OCI-LY7 (cell line): ENCODE results near the gene GARRE1. TPM values are rescaled to one million over a fixed set of nuclear protein-coding genes. Genes with fewer than 3 reads are reported as not detected.

Source experiments
- BruUV-seq: library from RNA; stranded (reverse); fragments of 400-500 nt; replicated peaks from 2 replicates; lab custom pipeline; 2021; lab: Mats Ljungman, UMichigan
- CTCF ChIA-PET: fragments of 300-600 bp; sonication (Branson Sonifier 250); formaldehyde crosslinking; loops from one replicate; lab custom pipeline; 2022; ENCODE audit warnings: antibody characterized with exemption; ENCODE audit not compliant: unreplicated experiment; lab: Charles Lee
- POLR2A ChIA-PET: fragments of 300-600 bp; sonication (Branson Sonifier 250); formaldehyde crosslinking; loops from one replicate; lab custom pipeline; 2022; ENCODE audit warnings: antibody characterized with exemption; lab: Charles Lee
- DNase-seq: peaks from one replicate; pipeline ENCODE4 v3.0.0-alpha.2; 2015; ENCODE audit warnings: low spot score
- H2AFZ ChIP-seq: fragments of 200-600 bp; sonication (generic), shearing (Covaris generic); 2 replicates; pipeline ENCODE4 v1.6.1; 2014; ENCODE audit warnings: mild to moderate bottlenecking, antibody characterized with exemption, low read length, moderate library complexity
- H3K27ac ChIP-seq: fragments of 200-600 bp; sonication (generic); 2 replicates; pipeline ENCODE4 v1.5.1; 2014; ENCODE audit warnings: mixed run types, low read depth, mild to moderate bottlenecking, moderate library complexity, low read length, inconsistent platforms; ENCODE audit not compliant: poor library complexity, severe bottlenecking
- H3K36me3 ChIP-seq: fragments of 200-600 bp; sonication (generic); 2 replicates; pipeline ENCODE4 v1.6.1; 2014; ENCODE audit warnings: mild to moderate bottlenecking, antibody characterized with exemption, low read length, moderate library complexity, mixed read lengths; ENCODE audit not compliant: insufficient read depth
- H3K4me1 ChIP-seq: fragments of 200-600 bp; sonication (generic); 2 replicates; pipeline ENCODE4 v1.5.1; 2014; ENCODE audit warnings: mild to moderate bottlenecking, low read length; ENCODE audit not compliant: insufficient read depth, poor library complexity, severe bottlenecking
- H3K4me2 ChIP-seq: fragments of 200-600 bp; sonication (generic); 2 replicates; pipeline ENCODE4 v1.6.1; 2014; ENCODE audit warnings: mild to moderate bottlenecking, low read length
- H3K4me3 ChIP-seq: fragments of 200-600 bp; sonication (generic); 2 replicates; pipeline ENCODE4 v1.5.1; 2014; ENCODE audit warnings: mild to moderate bottlenecking, low read depth, low read length; ENCODE audit not compliant: poor library complexity, severe bottlenecking
- H3K79me2 ChIP-seq: fragments of 200-600 bp; sonication (generic); 2 replicates; pipeline ENCODE4 v1.6.1; 2016; ENCODE audit warnings: low read depth, mild to moderate bottlenecking, low read length, moderate library complexity, mixed read lengths; ENCODE audit not compliant: insufficient read depth
- H3K9me2 ChIP-seq: fragments of 200-600 bp; sonication (generic); 2 replicates; pipeline ENCODE4 v1.6.1; 2016; ENCODE audit warnings: mild to moderate bottlenecking, low read length, mixed read lengths; ENCODE audit not compliant: insufficient read depth
- H3K9me3 ChIP-seq: fragments of 200-600 bp; sonication (generic); 2 replicates; pipeline ENCODE4 v1.6.1; 2014; ENCODE audit warnings: mild to moderate bottlenecking, mixed run types, low read length, mixed read lengths
- H4K20me1 ChIP-seq: fragments of 200-600 bp; sonication (generic); 2 replicates; pipeline ENCODE4 v1.6.1; 2014; ENCODE audit warnings: mild to moderate bottlenecking, antibody characterized with exemption, low read length, moderate library complexity, mixed read lengths; ENCODE audit not compliant: insufficient read depth
- EZH2phosphoT487 ChIP-seq: fragments of 200-600 bp; sonication (generic); IDR thresholded peaks from 2 replicates; pipeline ENCODE4 v1.6.1; 2018; ENCODE audit warnings: low read depth, borderline replicate concordance, mild to moderate bottlenecking, mixed run types, antibody characterized with exemption, low read length, moderate library complexity, mixed read lengths
- intact Hi-C: fragments of 100-400 bp; cut with micrococcal nuclease; formaldehyde crosslinking; loops from one replicate; pipeline ENCODE4 v1.10.0; 2022; ENCODE audit not compliant: unreplicated experiment
- total RNA-seq, 2 experiments: library from RNA; depleted of rRNA in 1 of 2; stranded (reverse); fragments of >200 nt in 1 of 2; shearing (Covaris generic) in 1 of 2; gene quantifications; 2 replicates each; pipeline ENCODE4 v1.2.3, GENCODE V29; 2014 to 2022
- TF ChIP-seq, protein P1 (sequence below): fragments of 200-600 bp; sonication (generic); conservative IDR thresholded peaks from 2 replicates; pipeline ENCODE4 v1.5.1; 2014; ENCODE audit warnings: mild to moderate bottlenecking, antibody characterized with exemption, low read length, moderate library complexity, mixed read lengths

The GARRE1 gene
- total RNA-seq, 2 experiments from 2014 or later, result 15.4 to 18.8 TPM

DNA sequence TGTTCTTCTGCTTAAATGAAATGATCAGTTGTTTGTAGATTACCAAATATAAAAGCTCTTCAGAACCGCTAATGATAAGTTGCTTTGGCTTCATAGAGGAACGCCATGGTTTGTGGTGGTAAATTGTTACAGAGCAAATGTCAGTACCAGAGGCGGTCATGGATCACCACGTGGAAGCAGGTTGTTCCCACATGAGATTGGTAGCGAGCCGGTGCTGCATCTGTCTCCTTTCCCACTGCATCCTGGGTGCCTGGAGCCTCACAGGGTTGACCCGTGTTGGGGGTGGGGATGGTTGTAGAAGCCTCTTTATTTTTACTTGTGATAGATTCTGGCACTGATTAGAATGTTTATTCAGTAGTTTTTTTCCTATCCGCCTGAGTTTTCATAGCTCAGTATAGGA, 14.7 kb downstream of the GARRE1 start:
- Histone ChIP-seq H3K9me3 (no peaks in the 10 kb centered on the region), H3K4me2 (peak overlapping the region; percentile 98), H4K20me1 (no peaks in the 10 kb centered on the region), H3K36me3 (no peaks in the 10 kb centered on the region), H3K27ac (peak overlapping the region; percentile 94), H3K4me3 (no peak overlapping the region), H3K79me2 (peaks cover 48% of the 10 kb centered on the region), H2AFZ (no peak overlapping the region; the same call in 1 of the 2 replicates), H3K9me2 (no peaks in the 10 kb centered on the region), H3K4me1 (peaks cover 72% of the 10 kb centered on the region)
- intact Hi-C loops, result no loop called here
- POLR2A ChIA-PET, result interaction anchor here (0.7 to 3.2 kb wide), 8 partner anchors 8 to 96 kb away, joined by 3 to 16 read pairs (median 6); no protein-coding TSS in a partner anchor
- no peak for TF ChIP-seq EZH2phosphoT487
- TF ChIP-seq, protein P1, sequence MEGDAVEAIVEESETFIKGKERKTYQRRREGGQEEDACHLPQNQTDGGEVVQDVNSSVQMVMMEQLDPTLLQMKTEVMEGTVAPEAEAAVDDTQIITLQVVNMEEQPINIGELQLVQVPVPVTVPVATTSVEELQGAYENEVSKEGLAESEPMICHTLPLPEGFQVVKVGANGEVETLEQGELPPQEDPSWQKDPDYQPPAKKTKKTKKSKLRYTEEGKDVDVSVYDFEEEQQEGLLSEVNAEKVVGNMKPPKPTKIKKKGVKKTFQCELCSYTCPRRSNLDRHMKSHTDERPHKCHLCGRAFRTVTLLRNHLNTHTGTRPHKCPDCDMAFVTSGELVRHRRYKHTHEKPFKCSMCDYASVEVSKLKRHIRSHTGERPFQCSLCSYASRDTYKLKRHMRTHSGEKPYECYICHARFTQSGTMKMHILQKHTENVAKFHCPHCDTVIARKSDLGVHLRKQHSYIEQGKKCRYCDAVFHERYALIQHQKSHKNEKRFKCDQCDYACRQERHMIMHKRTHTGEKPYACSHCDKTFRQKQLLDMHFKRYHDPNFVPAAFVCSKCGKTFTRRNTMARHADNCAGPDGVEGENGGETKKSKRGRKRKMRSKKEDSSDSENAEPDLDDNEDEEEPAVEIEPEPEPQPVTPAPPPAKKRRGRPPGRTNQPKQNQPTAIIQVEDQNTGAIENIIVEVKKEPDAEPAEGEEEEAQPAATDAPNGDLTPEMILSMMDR, result no peak
- no TSS peak for BruUV-seq
- CTCF ChIA-PET, result interaction anchor here (2.2 kb wide), 1 partner anchor 8 kb away, joined by 11 read pairs; no protein-coding TSS in a partner anchor
- no peak for DNase-seq

DNA sequence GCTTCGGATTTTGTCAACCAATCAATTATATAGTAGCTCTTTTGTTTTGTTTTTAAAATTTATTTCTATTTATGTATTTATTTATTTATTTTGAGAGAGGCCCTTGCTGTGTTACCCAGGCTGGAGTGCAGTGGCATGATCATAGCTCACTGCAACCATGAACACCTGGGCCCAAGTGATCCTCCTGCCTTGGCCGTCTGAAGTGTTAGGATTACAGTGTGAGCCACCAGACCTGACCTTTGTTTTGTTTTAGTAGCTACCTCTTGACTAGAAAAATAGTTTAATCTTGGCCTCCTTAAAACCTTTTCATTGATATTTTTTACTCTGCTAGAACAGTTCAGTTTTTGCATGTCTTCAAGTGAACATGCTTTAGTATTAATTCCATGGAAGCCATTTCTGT, 15.1 kb downstream of the GARRE1 start:
- peak overlapping the region; percentile 98 for H3K4me2 ChIP-seq
- H4K20me1 ChIP-seq, result no peaks in the 10 kb centered on the region
- POLR2A ChIA-PET, result interaction anchor here (0.6 to 3.2 kb wide), 12 partner anchors 9 to 911 kb away, joined by 3 to 16 read pairs (median 5); no protein-coding TSS in a partner anchor
- TSS peak; percentile 95 for BruUV-seq
- peak overlapping the region; percentile 71; the same call in 1 of the 2 replicates for H2AFZ ChIP-seq
- H3K4me3 ChIP-seq, result peak overlapping the region; percentile 57
- CTCF ChIA-PET, result interaction anchor here (2.2 kb wide), 1 partner anchor 9 kb away, joined by 11 read pairs; no protein-coding TSS in a partner anchor
- H3K79me2 ChIP-seq, result peaks cover 48% of the 10 kb centered on the region
- DNase-seq, result peak; percentile 50
- H3K36me3 ChIP-seq, result no peaks in the 10 kb centered on the region
- no peaks in the 10 kb centered on the region for H3K9me3 ChIP-seq
- intact Hi-C loops, result no loop called here
- peak overlapping the region; percentile 94 for H3K27ac ChIP-seq
- H3K4me1 ChIP-seq, result peaks cover 75% of the 10 kb centered on the region
- no peaks in the 10 kb centered on the region for H3K9me2 ChIP-seq
- TF ChIP-seq, protein P1, result no peak
- TF ChIP-seq EZH2phosphoT487, result no peak
